Bone marrow (tissue), 2 donors: ENCODE data around the gene HTRA3.

Source experiments
- DNase-seq, 2 donors: peaks; one replicate each; lab custom pipeline; 2025; lab: John Stamatoyannopoulos, UW

HTRA3 gene

GRCh38 chr4:8266508-8266907, 3.0 kb upstream of the HTRA3 start:
- no peak for DNase-seq

- peak in 1 of 2 donors; percentile 69 for DNase-seq
Observed at GRCh38 chr4:8267077-8267476, 2.5 kb upstream of the HTRA3 start.

- DNase-seq: no peak
Observed at GRCh38 chr4:8268211-8268610, 1.3 kb upstream of the HTRA3 start.

DNA sequence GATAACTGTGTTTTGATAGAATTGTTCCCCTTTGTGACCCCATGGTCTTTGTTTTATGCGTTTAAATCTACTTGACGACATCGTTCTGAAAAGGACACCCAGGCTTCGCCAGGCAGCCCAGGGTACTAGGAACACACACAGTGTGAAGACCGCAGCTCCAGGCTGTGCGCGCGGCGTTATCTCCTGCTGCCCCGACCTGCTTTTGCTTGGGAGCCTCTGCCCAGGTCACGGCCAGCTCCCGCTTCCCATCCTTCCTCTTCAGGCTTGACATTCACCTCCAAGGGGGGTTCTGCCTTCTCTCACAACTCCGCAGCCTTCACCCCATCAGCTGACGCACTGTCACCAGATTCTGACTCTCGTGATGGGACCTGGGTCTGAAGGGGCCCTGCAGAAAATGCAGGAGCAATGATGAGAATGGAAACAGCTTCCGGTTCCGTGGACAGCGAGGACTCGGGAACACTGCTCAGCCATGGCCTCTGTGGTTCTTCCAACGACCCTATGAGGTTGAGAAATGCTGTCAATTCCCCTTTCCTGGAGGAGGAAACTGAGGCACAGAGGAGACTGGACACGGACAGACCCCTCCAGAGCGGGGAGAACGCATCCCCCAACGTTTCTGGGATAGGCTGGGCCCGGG, 536 bp upstream of the HTRA3 start:
- DNase-seq: no peak

DNA sequence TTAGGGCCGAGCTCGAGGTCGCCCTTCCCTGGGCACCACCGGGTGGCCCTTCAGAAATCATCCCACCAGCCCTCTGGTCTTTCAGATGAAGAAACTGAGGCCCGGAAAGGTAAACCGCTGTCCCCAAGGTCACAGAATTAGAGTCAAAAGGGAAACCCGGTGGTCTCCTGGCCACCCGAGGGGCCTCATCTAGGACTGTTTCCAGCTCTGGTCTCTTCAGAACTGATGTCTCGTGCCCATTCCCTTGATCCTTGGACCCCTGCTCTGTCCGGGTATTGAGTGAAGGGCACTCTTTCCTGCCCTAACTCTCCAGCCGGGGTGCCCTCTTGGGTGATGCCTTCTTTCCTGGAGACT, 841 bp downstream of the HTRA3 start:
- no peak for DNase-seq

DNA sequence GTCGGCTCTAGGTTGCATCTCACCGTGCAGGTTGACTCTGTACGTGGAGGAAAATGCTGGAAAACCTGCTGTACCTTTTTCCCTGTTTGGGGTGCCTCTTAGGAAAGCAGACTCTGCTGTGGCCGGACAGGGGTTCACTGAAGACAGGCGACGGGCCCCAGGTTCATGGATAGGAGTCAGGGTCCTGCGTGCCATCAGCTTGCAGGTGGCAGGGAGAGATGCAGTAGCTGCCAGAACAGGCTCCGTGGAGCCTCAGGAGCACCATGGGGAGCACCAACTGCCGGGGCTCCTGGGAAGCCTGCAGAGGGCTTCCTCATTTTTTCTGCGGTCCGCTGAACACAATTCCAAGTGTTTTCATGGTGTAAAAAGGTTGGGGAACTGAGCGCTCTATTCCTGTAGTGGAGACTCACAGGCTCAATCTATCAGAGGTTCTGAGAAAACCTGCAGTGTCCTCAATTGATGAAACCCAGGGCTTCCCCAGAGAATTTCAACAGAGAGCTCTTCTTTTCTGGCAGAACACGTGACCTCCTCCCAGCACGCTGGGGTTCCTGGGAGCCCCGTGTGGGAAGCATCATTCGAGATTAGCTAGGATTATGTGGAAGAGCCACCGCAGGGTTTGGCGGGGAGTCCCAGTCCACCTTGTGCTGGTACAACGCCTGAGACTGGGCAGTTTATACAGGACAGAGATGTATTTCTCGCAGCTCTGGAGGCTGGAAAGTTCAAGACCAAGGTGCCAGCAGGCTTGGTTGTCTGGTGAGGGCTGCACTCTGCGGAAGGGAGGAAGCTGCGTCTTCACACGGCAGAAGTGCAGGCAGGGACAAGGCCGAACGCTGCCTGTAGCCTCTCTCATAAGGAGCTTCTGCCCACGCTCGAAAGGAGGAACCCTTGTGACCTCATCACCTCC, 1.6 kb downstream of the HTRA3 start:
- DNase-seq: no peak

GRCh38 chr4:8271821-8272220, 2.3 kb downstream of the HTRA3 start:
- no peak for DNase-seq

GRCh38 chr4:8272472-8273428, 3.2 kb downstream of the HTRA3 start:
- DNase-seq: peak in 1 of 2 donors; percentile 5

GRCh38 chr4:8273450-8273849, 3.9 kb downstream of the HTRA3 start:
- DNase-seq: no peak

DNA sequence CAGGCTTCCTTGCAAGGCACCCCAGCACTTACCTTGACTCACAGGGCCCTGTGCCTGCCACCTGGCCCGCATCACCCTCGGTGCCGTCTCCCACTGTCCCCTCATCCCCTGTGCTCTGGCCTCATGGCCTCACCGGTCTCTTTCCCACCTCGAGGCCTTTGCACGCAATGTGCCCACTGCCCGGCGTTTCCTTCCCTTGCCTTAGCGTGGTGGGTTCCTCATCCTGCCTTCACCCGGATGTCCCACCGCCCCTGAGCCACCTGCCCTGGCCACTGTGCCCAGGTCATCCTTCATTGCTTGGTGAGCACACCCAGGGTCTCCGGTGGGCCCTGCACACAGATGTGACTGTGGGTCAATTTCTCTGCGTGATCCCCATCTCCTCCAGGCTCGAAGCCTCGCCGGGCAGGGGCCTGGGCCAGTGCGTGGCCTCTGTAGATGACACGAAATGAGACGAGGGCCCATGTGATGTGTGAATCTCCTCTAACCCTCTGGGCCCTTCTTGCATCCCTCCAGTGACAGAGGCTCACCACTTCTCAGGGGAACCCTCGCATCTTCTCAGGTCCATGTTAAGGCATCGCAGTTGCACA, 4.6 kb downstream of the HTRA3 start:
- no peak for DNase-seq

GRCh38 chr4:8274765-8275547, 5.4 kb downstream of the HTRA3 start:
- DNase-seq: no peak

DNA sequence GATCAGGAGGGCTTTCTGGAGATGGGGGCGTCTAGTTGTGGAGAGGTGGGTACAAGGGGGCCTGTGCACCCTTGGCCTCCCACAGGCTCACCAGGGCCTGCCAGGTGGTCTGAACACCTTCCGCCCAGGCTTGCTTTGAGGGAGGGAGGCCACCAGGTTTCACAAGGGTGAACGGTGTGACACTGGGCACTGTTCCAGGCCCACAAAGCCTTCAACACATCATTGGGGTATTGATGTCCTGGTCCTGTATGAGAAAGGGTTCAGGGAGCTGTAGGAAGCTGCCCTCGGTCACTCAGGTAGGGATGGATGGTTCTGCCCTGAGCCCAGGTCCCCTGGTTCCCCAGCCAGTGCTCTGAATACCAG, 6.0 kb downstream of the HTRA3 start:
- no peak for DNase-seq

DNA sequence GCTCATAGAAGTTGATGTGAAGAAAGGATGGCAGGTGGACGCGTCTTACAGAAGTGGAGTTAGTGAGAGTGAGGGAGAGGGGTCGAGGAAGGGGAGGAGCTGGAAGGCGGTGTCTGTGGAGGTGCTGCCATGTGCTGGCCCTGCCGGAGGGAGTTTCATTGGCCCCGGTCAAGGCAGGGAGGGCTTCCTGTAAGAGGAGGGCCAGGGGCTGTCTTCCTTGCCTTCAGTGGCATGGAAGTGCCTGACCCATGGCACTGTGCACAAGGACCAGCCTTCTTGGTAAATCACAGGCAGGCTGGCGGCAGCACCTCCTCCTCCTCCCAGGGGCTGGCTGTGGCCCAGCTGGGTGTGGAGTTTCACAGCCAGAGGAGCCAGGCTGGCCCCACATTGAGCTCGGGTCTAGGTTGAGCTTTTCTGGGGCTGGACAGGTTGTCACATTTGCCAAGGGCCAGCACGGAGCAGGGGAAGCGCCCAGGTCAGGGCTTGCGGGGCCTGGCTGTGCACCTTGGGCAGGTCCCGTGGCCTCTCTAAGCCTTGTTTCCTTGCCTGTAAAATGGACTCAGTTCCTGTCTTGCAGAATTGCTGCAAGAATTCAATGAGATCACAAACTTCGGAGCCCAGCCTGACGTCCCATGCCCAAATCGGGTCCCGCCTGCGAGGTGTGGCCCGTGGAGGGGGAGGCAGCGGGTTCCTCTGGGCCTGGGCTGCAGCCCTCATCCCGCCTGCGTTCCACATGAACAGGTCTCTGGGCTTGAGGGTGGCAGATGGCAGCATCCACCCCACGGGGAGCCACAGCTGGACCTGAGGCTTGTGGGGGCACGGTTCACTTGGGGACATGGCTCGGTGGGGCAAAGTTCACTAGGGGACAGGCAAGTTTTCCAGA, 7.0 kb downstream of the HTRA3 start:
- no peak for DNase-seq

- no peak for DNase-seq
Observed at GRCh38 chr4:8277356-8278008, 7.9 kb downstream of the HTRA3 start.

- DNase-seq: no peak
Observed at GRCh38 chr4:8278009-8278395, 8.4 kb downstream of the HTRA3 start.

- DNase-seq: peak in 1 of 2 donors; percentile 55
Observed at GRCh38 chr4:8278421-8279287, 9.1 kb downstream of the HTRA3 start.

- no peak for DNase-seq
Observed at GRCh38 chr4:8279321-8280157, 10.0 kb downstream of the HTRA3 start.
